Chondrocyte (in vitro differentiated cells): ENCODE results near the gene IQCK. TPM values are rescaled to one million over a fixed set of nuclear protein-coding genes. Genes with fewer than 3 reads are reported as not detected.

Source experiments
- DNase-seq: peaks from one replicate; pipeline ENCODE4 v3.0.0; 2021; ENCODE audit warnings: mixed read lengths, low spot score
- H3K27ac Mint-ChIP-seq: one replicate; pipeline ENCODE4 v1.8.0; 2021; ENCODE audit warnings: mild to moderate bottlenecking, moderate library complexity, mixed read lengths; ENCODE audit not compliant: unreplicated experiment
- H3K27me3 Mint-ChIP-seq: 2 replicates; pipeline ENCODE4 v1.8.0; 2021; ENCODE audit warnings: low read depth, mixed read lengths
- H3K36me3 Mint-ChIP-seq: 2 replicates; pipeline ENCODE4 v1.8.0; 2021; ENCODE audit warnings: low read depth, mixed read lengths
- H3K4me1 Mint-ChIP-seq: 2 replicates; pipeline ENCODE4 v1.8.0; 2021; ENCODE audit warnings: low read depth, mild to moderate bottlenecking, mixed read lengths
- H3K4me3 Mint-ChIP-seq: one replicate; pipeline ENCODE4 v1.8.0; 2021; ENCODE audit warnings: mild to moderate bottlenecking, moderate library complexity, mixed read lengths; ENCODE audit not compliant: unreplicated experiment
- H3K9me3 Mint-ChIP-seq: 2 replicates; pipeline ENCODE4 v1.8.0; 2021; ENCODE audit warnings: low read depth, mixed read lengths
- total RNA-seq: library from RNA; stranded (reverse); gene quantifications from 3 replicates; pipeline ENCODE4 v1.2.1, GENCODE V29; 2021
- TF ChIP-seq, protein P1 (sequence below): fragments of 200-600 bp; sonication (generic); IDR thresholded peaks from 2 replicates; pipeline ENCODE4 v1.5.0; 2021; ENCODE audit warnings: antibody characterized with exemption, mild to moderate bottlenecking, moderate library complexity

Gene IQCK
- total RNA-seq, 1 donor from 2014 or later, result 3.8 TPM

DNA sequence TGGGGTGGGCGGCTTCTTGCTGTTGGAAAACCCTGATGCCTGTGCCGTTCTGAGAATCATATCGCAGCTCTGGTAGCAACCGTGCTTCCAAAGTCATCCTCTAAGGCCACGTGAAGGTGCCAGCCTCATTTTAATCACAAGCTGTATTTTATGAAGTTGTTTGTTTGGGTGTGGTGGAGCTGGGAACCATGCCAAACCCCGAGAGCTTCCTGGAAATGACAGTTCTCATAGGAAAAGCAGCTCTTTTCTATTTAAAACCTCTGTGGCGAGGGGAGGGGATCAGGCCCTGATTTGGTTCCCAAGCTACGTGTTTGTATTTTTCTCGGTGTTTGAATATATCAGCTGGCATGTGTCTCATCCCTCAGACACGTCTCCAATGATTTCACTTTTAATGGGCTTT lies 21.7 kb upstream of the IQCK start:
- Mint-ChIP-seq H3K4me1 (peaks cover 42% of the 10 kb centered on the region), H3K27me3 (no peaks in the 10 kb centered on the region), H3K9me3 (no peaks in the 10 kb centered on the region), H3K4me3 (no peak overlapping the region), H3K27ac (peak overlapping the region; percentile 86), H3K36me3 (peaks cover 15% of the 10 kb centered on the region)
- TF ChIP-seq, protein P1, sequence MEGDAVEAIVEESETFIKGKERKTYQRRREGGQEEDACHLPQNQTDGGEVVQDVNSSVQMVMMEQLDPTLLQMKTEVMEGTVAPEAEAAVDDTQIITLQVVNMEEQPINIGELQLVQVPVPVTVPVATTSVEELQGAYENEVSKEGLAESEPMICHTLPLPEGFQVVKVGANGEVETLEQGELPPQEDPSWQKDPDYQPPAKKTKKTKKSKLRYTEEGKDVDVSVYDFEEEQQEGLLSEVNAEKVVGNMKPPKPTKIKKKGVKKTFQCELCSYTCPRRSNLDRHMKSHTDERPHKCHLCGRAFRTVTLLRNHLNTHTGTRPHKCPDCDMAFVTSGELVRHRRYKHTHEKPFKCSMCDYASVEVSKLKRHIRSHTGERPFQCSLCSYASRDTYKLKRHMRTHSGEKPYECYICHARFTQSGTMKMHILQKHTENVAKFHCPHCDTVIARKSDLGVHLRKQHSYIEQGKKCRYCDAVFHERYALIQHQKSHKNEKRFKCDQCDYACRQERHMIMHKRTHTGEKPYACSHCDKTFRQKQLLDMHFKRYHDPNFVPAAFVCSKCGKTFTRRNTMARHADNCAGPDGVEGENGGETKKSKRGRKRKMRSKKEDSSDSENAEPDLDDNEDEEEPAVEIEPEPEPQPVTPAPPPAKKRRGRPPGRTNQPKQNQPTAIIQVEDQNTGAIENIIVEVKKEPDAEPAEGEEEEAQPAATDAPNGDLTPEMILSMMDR, result no peak
- no peak for DNase-seq

DNA sequence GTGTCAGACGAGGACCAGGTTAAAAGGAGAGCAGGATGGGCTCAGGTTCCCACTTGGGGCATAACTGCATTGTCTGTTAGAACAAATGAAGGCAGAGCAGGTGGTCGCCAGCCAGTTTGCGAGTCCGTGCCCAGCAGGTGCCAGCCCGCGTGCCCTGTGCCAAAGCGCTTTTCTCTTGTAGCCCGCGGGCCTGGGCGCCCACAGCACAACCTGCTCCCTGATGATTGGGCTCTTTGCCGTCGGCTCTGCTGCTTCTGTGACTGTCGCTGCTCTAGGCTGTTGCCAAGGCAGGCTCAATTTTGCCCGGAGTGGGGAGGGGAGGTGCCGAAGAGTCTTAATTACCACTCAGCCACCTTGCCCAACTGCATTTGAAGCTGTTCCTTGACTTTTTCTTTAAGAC lies 21.1 kb upstream of the IQCK start:
- H3K36me3 Mint-ChIP-seq, result peaks cover 11% of the 10 kb centered on the region
- H3K27me3 Mint-ChIP-seq, result no peaks in the 10 kb centered on the region
- peaks cover 42% of the 10 kb centered on the region for H3K4me1 Mint-ChIP-seq
- H3K27ac Mint-ChIP-seq, result peak overlapping the region; percentile 86
- TF ChIP-seq, protein P1, result no peak
- H3K9me3 Mint-ChIP-seq, result no peaks in the 10 kb centered on the region
- no peak for DNase-seq
- no peak overlapping the region for H3K4me3 Mint-ChIP-seq

DNA sequence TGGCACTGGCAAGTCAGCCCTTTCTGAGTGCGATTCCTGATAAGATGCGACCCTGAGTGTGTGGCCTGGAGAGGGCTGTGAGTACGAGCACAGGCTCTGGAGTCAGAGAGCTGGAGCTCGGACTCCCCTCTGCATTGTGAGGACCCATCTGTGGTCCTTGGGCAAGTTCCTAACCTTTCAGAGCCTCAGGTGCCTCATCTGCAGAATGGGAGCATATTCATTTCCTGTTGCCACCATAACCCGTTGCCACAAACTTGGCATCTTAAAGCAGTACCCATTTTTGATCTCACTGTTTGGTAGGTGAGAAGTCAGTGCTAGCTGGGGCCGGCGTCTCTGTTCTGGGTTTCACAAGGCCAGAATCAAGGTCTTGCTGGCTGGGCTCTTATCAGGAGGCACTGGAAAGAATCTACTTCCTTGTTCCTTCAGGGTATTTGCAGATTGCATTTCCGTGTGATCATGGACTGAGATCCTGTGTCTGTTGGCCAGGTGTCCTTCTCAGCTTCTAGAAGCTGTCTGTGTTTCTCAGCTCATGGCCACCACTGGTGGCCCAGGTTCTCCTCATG lies 20.2 kb upstream of the IQCK start:
- Mint-ChIP-seq H3K27ac (no peak overlapping the region), H3K4me3 (no peak overlapping the region), H3K36me3 (peaks cover 12% of the 10 kb centered on the region), H3K9me3 (no peaks in the 10 kb centered on the region), H3K4me1 (peaks cover 42% of the 10 kb centered on the region), H3K27me3 (no peaks in the 10 kb centered on the region)
- TF ChIP-seq, protein P1, result no peak
- DNase-seq, result no peak

DNA sequence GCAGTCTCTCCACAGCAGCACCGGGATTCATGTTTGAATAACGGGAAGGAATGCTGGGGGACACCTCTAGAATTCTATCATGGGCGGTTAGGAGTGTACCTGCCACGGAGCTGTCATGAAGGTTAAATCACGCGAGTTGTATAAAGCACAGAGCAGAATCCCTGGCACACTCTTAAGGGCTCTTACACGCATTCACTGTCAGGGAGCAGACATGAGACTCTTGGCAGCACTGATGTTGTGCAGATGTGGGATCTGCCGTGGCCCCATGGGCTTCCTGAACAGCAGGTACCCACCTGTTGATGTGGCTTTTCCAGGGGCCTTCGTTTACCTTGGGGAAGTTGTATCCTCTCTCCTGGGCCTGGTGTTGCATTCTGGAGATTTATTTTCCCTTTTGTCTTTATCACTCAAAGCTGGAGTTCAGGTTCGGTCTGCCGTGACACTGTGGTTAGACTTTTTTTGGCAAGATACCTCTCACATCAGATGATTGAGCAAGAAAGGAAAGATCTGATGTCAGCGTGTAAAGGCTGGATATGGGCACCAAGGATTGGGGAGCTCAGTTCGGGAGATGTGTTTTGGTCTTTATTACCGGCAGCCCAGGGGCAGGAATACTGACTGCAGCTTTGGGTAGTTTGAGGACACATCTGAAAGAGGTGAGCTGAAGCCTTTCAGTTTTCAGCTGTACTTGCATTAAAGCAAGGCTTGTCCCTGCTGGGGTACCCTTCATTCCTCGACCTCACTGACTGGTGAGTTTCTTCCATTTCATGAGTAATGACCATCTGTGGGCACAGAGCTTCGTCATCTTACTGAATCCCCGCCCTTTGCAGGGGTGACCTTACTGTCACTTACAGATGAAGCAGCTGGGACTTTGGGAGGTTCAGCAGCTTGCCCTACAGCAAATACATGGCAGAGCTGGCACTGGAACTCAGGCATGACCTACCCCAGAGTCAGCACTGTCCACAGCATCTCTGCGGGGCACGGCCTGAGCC lies 19.3 kb upstream of the IQCK start:
- H3K9me3 Mint-ChIP-seq, result no peaks in the 10 kb centered on the region
- peaks cover 16% of the 10 kb centered on the region for H3K36me3 Mint-ChIP-seq
- TF ChIP-seq, protein P1, result no peak
- no peak overlapping the region for H3K4me3 Mint-ChIP-seq
- H3K27me3 Mint-ChIP-seq, result no peaks in the 10 kb centered on the region
- peak overlapping the region; percentile 47 for H3K27ac Mint-ChIP-seq
- DNase-seq, result no peak
- peaks cover 43% of the 10 kb centered on the region for H3K4me1 Mint-ChIP-seq

DNA sequence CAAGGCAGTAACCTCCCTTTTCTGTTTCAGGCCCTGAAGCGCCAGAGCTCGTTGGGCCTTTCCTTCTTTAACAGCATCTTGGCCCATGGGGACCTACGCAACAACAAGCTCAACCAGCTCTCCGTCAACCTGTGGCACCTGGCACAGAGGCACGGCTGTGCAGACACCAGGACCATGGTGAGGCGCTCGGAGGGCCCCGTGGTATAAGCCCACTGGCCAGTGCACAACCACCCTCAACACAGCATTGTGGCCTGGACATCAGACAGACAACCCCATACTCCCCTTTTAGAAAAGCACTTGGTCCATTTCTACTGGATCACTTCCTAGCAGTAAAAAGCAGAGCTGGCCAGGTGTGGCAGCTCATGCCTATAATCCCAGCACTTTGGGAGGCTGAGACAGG lies 18.6 kb upstream of the IQCK start:
- H3K36me3 Mint-ChIP-seq, result peaks cover 22% of the 10 kb centered on the region
- no peak for DNase-seq
- H3K27ac Mint-ChIP-seq, result no peak overlapping the region
- no peaks in the 10 kb centered on the region for H3K9me3 Mint-ChIP-seq
- H3K4me1 Mint-ChIP-seq, result peaks cover 45% of the 10 kb centered on the region
- H3K4me3 Mint-ChIP-seq, result no peak overlapping the region
- TF ChIP-seq, protein P1, result no peak
- H3K27me3 Mint-ChIP-seq, result no peaks in the 10 kb centered on the region
